GM23338 (cell line): Measurements from ENCODE around the gene SEMA4D. TPM values are rescaled to one million over a fixed set of nuclear protein-coding genes. Genes with fewer than 3 reads are reported as not detected.

Source experiments
- ATAC-seq: fragments of 200-7000 bp; cut with Tn5 transposase; 3 replicates; pipeline ENCODE4 v1.9.1; 2020
- DNase-seq: peaks from one replicate; pipeline ENCODE4 v3.0.0-alpha.2; 2015; ENCODE audit warnings: low spot score
- H2AFZ ChIP-seq: fragments of 200-600 bp; sonication (generic); 2 replicates; pipeline ENCODE4 v1.8.0; 2016; ENCODE audit warnings: antibody characterized with exemption, mild to moderate bottlenecking, moderate library complexity
- H3F3A ChIP-seq: fragments of 200-600 bp; sonication (generic); replicated peaks from 2 replicates; pipeline ENCODE4 v1.8.0; 2017; ENCODE audit warnings: antibody characterized with exemption, mixed run types, low read depth
- H3K27ac ChIP-seq: fragments of 200-600 bp; sonication (generic); 2 replicates; pipeline ENCODE4 v1.6.1; 2016; ENCODE audit warnings: low read depth
- H3K27me3 ChIP-seq: fragments of 200-600 bp; sonication (generic); 2 replicates; pipeline ENCODE4 v1.8.0; 2016; ENCODE audit warnings: mild to moderate bottlenecking, mixed run types, moderate library complexity; ENCODE audit not compliant: insufficient read depth
- H3K36me3 ChIP-seq: fragments of 200-600 bp; sonication (generic); 2 replicates; pipeline ENCODE4 v1.8.0; 2016; ENCODE audit warnings: mild to moderate bottlenecking; ENCODE audit not compliant: insufficient read depth
- H3K4me1 ChIP-seq: fragments of 200-600 bp; sonication (generic); 2 replicates; pipeline ENCODE4 v1.8.0; 2016; ENCODE audit warnings: mild to moderate bottlenecking, moderate library complexity; ENCODE audit not compliant: insufficient read depth
- H3K4me2 ChIP-seq: fragments of 200-600 bp; sonication (generic); 2 replicates; pipeline ENCODE4 v1.7.1; 2017; ENCODE audit warnings: mixed run types
- H3K4me3 ChIP-seq: fragments of 200-600 bp; sonication (generic); 2 replicates; pipeline ENCODE4 v1.6.1; 2016; ENCODE audit warnings: mixed run types
- H3K79me2 ChIP-seq: fragments of 200-600 bp; sonication (generic); replicated peaks from 2 replicates; pipeline ENCODE4 v1.8.0; 2017; ENCODE audit warnings: mild to moderate bottlenecking; ENCODE audit not compliant: insufficient read depth
- H3K9me2 ChIP-seq: fragments of 200-600 bp; sonication (generic); 2 replicates; pipeline ENCODE4 v1.8.0; 2017; ENCODE audit not compliant: insufficient read depth
- H4K20me1 ChIP-seq: fragments of 200-600 bp; sonication (generic); replicated peaks from 2 replicates; pipeline ENCODE4 v1.8.0; 2017; ENCODE audit warnings: mild to moderate bottlenecking; ENCODE audit not compliant: insufficient read depth
- H3K27ac Mint-ChIP-seq: 2 replicates; pipeline ENCODE4 v1.8.0; 2020; ENCODE audit warnings: inconsistent platforms, mild to moderate bottlenecking, moderate library complexity, mixed read lengths
- H3K27me3 Mint-ChIP-seq: 3 replicates; pipeline ENCODE4 v1.8.0; 2022; ENCODE audit warnings: low read depth, mild to moderate bottlenecking, moderate library complexity, mixed read lengths, inconsistent platforms; ENCODE audit not compliant: insufficient read depth, poor library complexity
- H3K36me3 Mint-ChIP-seq: 3 replicates; pipeline ENCODE4 v1.8.0; 2021; ENCODE audit warnings: low read depth, mild to moderate bottlenecking, inconsistent platforms, moderate library complexity, mixed read lengths
- H3K4me1 Mint-ChIP-seq: 3 replicates; pipeline ENCODE4 v1.8.0; 2020; ENCODE audit warnings: mild to moderate bottlenecking, inconsistent platforms, mixed read lengths
- H3K4me3 Mint-ChIP-seq: 3 replicates; pipeline ENCODE4 v1.8.0; 2021; ENCODE audit warnings: moderate library complexity, mild to moderate bottlenecking, inconsistent platforms, mixed read lengths
- H3K9me3 Mint-ChIP-seq: 3 replicates; pipeline ENCODE4 v1.8.0; 2020; ENCODE audit warnings: moderate library complexity, mild to moderate bottlenecking, inconsistent platforms, mixed read lengths
- CTCF ChIP-seq, 2 experiments: fragments of 200-600 bp in 1 of 2; sonication (generic) in 1 of 2; conservative IDR thresholded peaks; 2 replicates each; pipeline versions ENCODE4 v1.5.1 to v1.6.1; 2016 to 2017; ENCODE audit warnings: antibody characterized with exemption in 2 of 2, low read depth in 2 of 2, mild to moderate bottlenecking in 2 of 2, moderate library complexity in 1 of 2
- ETS1 ChIP-seq: IDR thresholded peaks from 2 replicates; pipeline ENCODE4 v1.6.1; 2016; ENCODE audit warnings: antibody characterized with exemption
- EZH2phosphoT487 ChIP-seq: fragments of 200-600 bp; sonication (generic); IDR thresholded peaks from one replicate; pipeline ENCODE4 v1.8.1; 2018; ENCODE audit warnings: antibody characterized with exemption; ENCODE audit not compliant: unreplicated experiment
- JUNB ChIP-seq: IDR thresholded peaks from one replicate; pipeline ENCODE4 v1.6.1; 2016; ENCODE audit warnings: antibody characterized with exemption; ENCODE audit not compliant: unreplicated experiment
- POLR2AphosphoS5 ChIP-seq: IDR thresholded peaks from 2 replicates; pipeline ENCODE4 v1.6.1; 2016; ENCODE audit warnings: antibody characterized with exemption, low read depth
- REST ChIP-seq: IDR thresholded peaks from one replicate; pipeline ENCODE4 v1.6.1; 2018; ENCODE audit warnings: antibody characterized with exemption; ENCODE audit not compliant: unreplicated experiment
- ZNF114 ChIP-seq: fragments of 250-450 bp; sonication (Bioruptor Pico); IDR thresholded peaks from 2 replicates; pipeline ENCODE4 v1.5.0; 2020; ENCODE audit warnings: mild to moderate bottlenecking, moderate library complexity
- ZNF331 ChIP-seq: fragments of 250-450 bp; sonication (Bioruptor Pico); IDR thresholded peaks from 2 replicates; pipeline ENCODE4 v1.5.0; 2020; ENCODE audit warnings: low read depth, mild to moderate bottlenecking, moderate library complexity
- ZNF462 ChIP-seq: fragments of 250-450 bp; sonication (Bioruptor Pico); IDR thresholded peaks from 2 replicates; pipeline ENCODE4 v1.5.0; 2020; ENCODE audit warnings: mild to moderate bottlenecking, moderate library complexity
- polyA plus RNA-seq: library from polyadenylated mRNA; unstranded; fragments of >200 nt; fragmentation: Nextera tagmentation; extraction: Ambion mirVana; gene quantifications from 2 replicates; pipeline ENCODE4 v1.2.1, GENCODE V29; 2016
- total RNA-seq: library from RNA; depleted of rRNA; stranded (reverse); fragments of >200 nt; shearing (Covaris generic); gene quantifications from 2 replicates; pipeline ENCODE4 v1.2.3, GENCODE V29; 2014

SEMA4D gene
- total and polyA plus RNA-seq, 2 experiments from 2014 or later = 19.3 to 63.0 TPM

- no peak for TF ChIP-seq REST
Observed at GRCh38 chr9:89488131-89488530, 9.8 kb downstream of the SEMA4D start (continued).

GRCh38 chr9:89486681-89487080, 11.2 kb downstream of the SEMA4D start:
- Histone ChIP-seq H4K20me1 (peaks cover 26% of the 10 kb centered on the region), H3K27me3 (no peaks in the 10 kb centered on the region), H2AFZ (no peak overlapping the region), H3K9me2 (no peaks in the 10 kb centered on the region), H3K36me3 (no peaks in the 10 kb centered on the region), H3K4me3 (no peak overlapping the region), H3F3A (no peaks in the 10 kb centered on the region), H3K4me2 (no peak overlapping the region), H3K4me1 (peaks cover 51% of the 10 kb centered on the region), H3K79me2 (peaks cover 100% of the 10 kb centered on the region), H3K27ac (no peak overlapping the region)
- Mint-ChIP-seq H3K36me3 (no peaks in the 10 kb centered on the region; the same call in 1 of the 3 replicates), H3K27me3 (peaks cover 8% of the 10 kb centered on the region), H3K4me3 (no peak overlapping the region), H3K27ac (no peak overlapping the region), H3K4me1 (peaks cover 61% of the 10 kb centered on the region), H3K9me3 (no peaks in the 10 kb centered on the region)
- DNase-seq (no peak), ATAC-seq (no peak)
- TF ChIP-seq ZNF331 (CRISPR knock-in tag) = no peak
- no peak for TF ChIP-seq REST
- no peak for TF ChIP-seq POLR2AphosphoS5
- TF ChIP-seq JUNB = no peak
- no peak for TF ChIP-seq ZNF114 (CRISPR knock-in tag)
- no peak for TF ChIP-seq CTCF (conservative IDR thresholded peaks at IDR 0.05; ENCODE audit: low read depth in 2 of 2)
- TF ChIP-seq ZNF462 (CRISPR knock-in tag) = no peak
- TF ChIP-seq EZH2phosphoT487 = no peak
- no peak for TF ChIP-seq ETS1
